Activated CD8-positive, alpha-beta T cell treated with anti-CD3 and anti-CD28 coated beads, Interleukin-2, amount 10 ng/mL, durations not matched to agents 7 days and 5 days (primary cell): ENCODE results near the gene KRT222. TPM values are rescaled to one million over a fixed set of nuclear protein-coding genes. Genes with fewer than 3 reads are reported as not detected.

ENCODE experiments used
- ATAC-seq: fragments of 150-1000 bp; cut with Tn5 transposase; one replicate; pipeline ENCODE4 v1.10.0; 2021; ENCODE audit warnings: moderate library complexity
- CTCF ChIA-PET: fragments of 350-600 bp; sonication (Branson Sonifier 250); formaldehyde crosslinking; loops from one replicate; lab custom pipeline; 2021; ENCODE audit warnings: antibody characterized with exemption; lab: Charles Lee
- POLR2A ChIA-PET: fragments of 350-600 bp; sonication (Branson Sonifier 250); formaldehyde crosslinking; loops from one replicate; lab custom pipeline; 2021; ENCODE audit warnings: antibody characterized with exemption; lab: Charles Lee
- DNase-seq: peaks from one replicate; pipeline ENCODE4 v3.0.0-alpha.2; 2020
- H3K27ac Mint-ChIP-seq: one replicate; pipeline ENCODE4 v1.8.0; 2021; ENCODE audit warnings: mild to moderate bottlenecking, mixed read lengths
- H3K27me3 Mint-ChIP-seq: one replicate; pipeline ENCODE4 v1.8.0; 2021; ENCODE audit warnings: low read depth, mixed read lengths
- H3K36me3 Mint-ChIP-seq: one replicate; pipeline ENCODE4 v1.8.0; 2021; ENCODE audit warnings: low read depth, mixed read lengths
- H3K4me1 Mint-ChIP-seq: one replicate; pipeline ENCODE4 v1.8.0; 2021; ENCODE audit warnings: low read depth, mixed read lengths
- H3K4me3 Mint-ChIP-seq: one replicate; pipeline ENCODE4 v1.8.0; 2021; ENCODE audit warnings: mild to moderate bottlenecking, mixed read lengths
- H3K9me3 Mint-ChIP-seq: one replicate; pipeline ENCODE4 v1.8.0; 2022; ENCODE audit warnings: mixed read lengths; ENCODE audit not compliant: insufficient read depth
- total RNA-seq, 2 experiments: library from RNA; stranded (reverse); gene quantifications; one replicate each; pipeline ENCODE4 v1.2.3, GENCODE V29; 2021

The KRT222 gene
- total RNA-seq, 2 experiments from 2014 or later = not detected

GRCh38 chr17:40625311-40625710, 39.7 kb downstream of the KRT222 start:
- Mint-ChIP-seq H3K4me1 (peaks cover 50% of the 10 kb centered on the region), H3K27me3 (no peaks in the 10 kb centered on the region), H3K36me3 (peaks cover 34% of the 10 kb centered on the region), H3K27ac (no peak overlapping the region), H3K4me3 (no peak overlapping the region), H3K9me3 (no peaks in the 10 kb centered on the region)
- DNase-seq (no peak), ATAC-seq (no peak)
- ChIA-PET CTCF (interaction anchor here (0.8 to 5.3 kb wide), 11 partner anchors 9 to 1038 kb away, joined by 3 to 27 read pairs (median 4); partner anchors contain the start of gene SMARCE1), POLR2A (interaction anchor here (0.8 to 2.4 kb wide), 9 partner anchors 8 to 70 kb away, joined by 3 to 10 read pairs (median 4); partner anchors contain the start of gene SMARCE1)

- CTCF ChIA-PET = interaction anchor here (2.9 to 5.3 kb wide), 4 partner anchors 8 to 62 kb away, joined by 17 to 27 read pairs (median 18); partner anchors contain the start of gene SMARCE1
- POLR2A ChIA-PET = interaction anchor here (0.6 to 2.4 kb wide), 3 partner anchors 10 to 16 kb away, joined by 4 to 10 read pairs (median 5); no protein-coding TSS in a partner anchor
- no peak for DNase-seq
- Mint-ChIP-seq H3K4me1 (peaks cover 64% of the 10 kb centered on the region), H3K4me3 (no peak overlapping the region), H3K9me3 (no peaks in the 10 kb centered on the region), H3K27me3 (no peaks in the 10 kb centered on the region), H3K36me3 (peaks cover 24% of the 10 kb centered on the region), H3K27ac (no peak overlapping the region)
- no peak for ATAC-seq
Measured at GRCh38 chr17:40623419-40624210, 41.4 kb downstream of the KRT222 start.

- H3K9me3 Mint-ChIP-seq = no peaks in the 10 kb centered on the region
- DNase-seq (peak; percentile 69), ATAC-seq (peak; percentile 74)
- ChIA-PET CTCF (interaction anchor here (0.9 to 13.6 kb wide), 7 partner anchors 12 to 105 kb away, joined by 3 to 313 read pairs (median 4); partner anchors contain the start of genes CCR7 and SMARCE1), POLR2A (interaction anchor here (0.8 to 1.1 kb wide), 4 partner anchors 18 to 196 kb away, joined by 3 to 5 read pairs (median 3); no protein-coding TSS in a partner anchor)
- no peaks in the 10 kb centered on the region for H3K27me3 Mint-ChIP-seq
- peak overlapping the region; percentile 57 for H3K27ac Mint-ChIP-seq
- peak overlapping the region; percentile 20 for H3K4me3 Mint-ChIP-seq
- peaks cover 70% of the 10 kb centered on the region for H3K4me1 Mint-ChIP-seq
- H3K36me3 Mint-ChIP-seq = peaks cover 16% of the 10 kb centered on the region
Measured at GRCh38 chr17:40622509-40622928, 42.5 kb downstream of the KRT222 start.

- no peaks in the 10 kb centered on the region for H3K9me3 Mint-ChIP-seq
- H3K36me3 Mint-ChIP-seq = peaks cover 8% of the 10 kb centered on the region
- H3K27me3 Mint-ChIP-seq = no peaks in the 10 kb centered on the region
- H3K4me3 Mint-ChIP-seq = no peak overlapping the region
- H3K4me1 Mint-ChIP-seq = peaks cover 79% of the 10 kb centered on the region
- ChIA-PET POLR2A (interaction anchor here (0.9 to 1.1 kb wide), 2 partner anchors 19 kb away, joined by 3 read pairs; no protein-coding TSS in a partner anchor), CTCF (interaction anchor here (0.7 to 13.6 kb wide), 7 partner anchors 12 to 106 kb away, joined by 3 to 313 read pairs (median 4); partner anchors contain the start of genes CCR7 and SMARCE1)
- no peak overlapping the region for H3K27ac Mint-ChIP-seq
- ATAC-seq = no peak
- DNase-seq = no peak
Measured at GRCh38 chr17:40621578-40621977, 43.4 kb downstream of the KRT222 start.

GRCh38 chr17:40621019-40621418, 44.0 kb downstream of the KRT222 start:
- Mint-ChIP-seq H3K4me1 (peaks cover 85% of the 10 kb centered on the region), H3K27me3 (no peaks in the 10 kb centered on the region), H3K4me3 (peak overlapping the region; percentile 12), H3K36me3 (peaks cover 6% of the 10 kb centered on the region), H3K9me3 (no peaks in the 10 kb centered on the region), H3K27ac (peak overlapping the region; percentile 76)
- CTCF ChIA-PET = interaction anchor here (0.7 to 13.6 kb wide), 11 partner anchors 12 to 182 kb away, joined by 3 to 313 read pairs (median 8); partner anchors contain the start of gene CCR7
- DNase-seq (no peak), ATAC-seq (no peak)
- POLR2A ChIA-PET = interaction anchor here (1.1 to 19.7 kb wide), 3 partner anchors 20 to 64 kb away, joined by 3 to 454 read pairs (median 10); partner anchors contain the start of genes CCR7 and SMARCE1

GRCh38 chr17:40618754-40619625, 46.0 kb downstream of the KRT222 start:
- POLR2A ChIA-PET = interaction anchor here (1.2 to 19.7 kb wide), 4 partner anchors 16 to 62 kb away, joined by 4 to 454 read pairs (median 8); partner anchors contain the start of genes CCR7 and SMARCE1
- H3K27me3 Mint-ChIP-seq = no peaks in the 10 kb centered on the region
- CTCF ChIA-PET = interaction anchor here (0.6 to 13.6 kb wide), 28 partner anchors 10 to 930 kb away, joined by 3 to 313 read pairs (median 4); partner anchors contain the start of gene CCR7
- H3K27ac Mint-ChIP-seq = peak overlapping the region; percentile 43
- ATAC-seq (no peak), DNase-seq (no peak)
- no peaks in the 10 kb centered on the region for H3K9me3 Mint-ChIP-seq
- H3K4me3 Mint-ChIP-seq = peak overlapping the region; percentile 73
- H3K36me3 Mint-ChIP-seq = no peaks in the 10 kb centered on the region
- H3K4me1 Mint-ChIP-seq = peaks cover 88% of the 10 kb centered on the region

- peaks cover 90% of the 10 kb centered on the region for H3K4me1 Mint-ChIP-seq
- CTCF ChIA-PET = interaction anchor here (3.4 to 13.6 kb wide), 2 partner anchors 36 to 59 kb away, joined by 15 to 313 read pairs; partner anchors contain the start of gene CCR7
- no peak for ATAC-seq
- DNase-seq = no peak
- no peak overlapping the region for H3K4me3 Mint-ChIP-seq
- no peaks in the 10 kb centered on the region for H3K36me3 Mint-ChIP-seq
- H3K9me3 Mint-ChIP-seq = no peaks in the 10 kb centered on the region
- H3K27me3 Mint-ChIP-seq = no peaks in the 10 kb centered on the region
- POLR2A ChIA-PET = interaction anchor here (19.7 kb wide), 1 partner anchor 61 kb away, joined by 454 read pairs; the partner anchor contains the start of gene CCR7
- peak overlapping the region; percentile 12 for H3K27ac Mint-ChIP-seq
Measured at GRCh38 chr17:40617678-40618240, 47.2 kb downstream of the KRT222 start.

GRCh38 chr17:40616592-40616991, 48.4 kb downstream of the KRT222 start:
- Mint-ChIP-seq H3K27ac (peak overlapping the region; percentile 47), H3K27me3 (no peaks in the 10 kb centered on the region), H3K4me1 (peaks cover 89% of the 10 kb centered on the region), H3K9me3 (no peaks in the 10 kb centered on the region), H3K36me3 (no peaks in the 10 kb centered on the region), H3K4me3 (no peak overlapping the region)
- no peak for ATAC-seq
- no peak for DNase-seq
- ChIA-PET POLR2A (interaction anchor here (19.7 kb wide), 1 partner anchor 60 kb away, joined by 454 read pairs; the partner anchor contains the start of gene CCR7), CTCF (interaction anchor here (1.1 to 13.6 kb wide), 7 partner anchors 9 to 111 kb away, joined by 3 to 313 read pairs (median 16); partner anchors contain the start of genes CCR7 and SMARCE1)

GRCh38 chr17:40615841-40616476, 49.0 kb downstream of the KRT222 start:
- DNase-seq = no peak
- no peak for ATAC-seq

More at GRCh38 chr17:40615841-40616476, 49.0 kb downstream of the KRT222 start:
- Mint-ChIP-seq H3K36me3 (no peaks in the 10 kb centered on the region), H3K27me3 (no peaks in the 10 kb centered on the region), H3K9me3 (no peaks in the 10 kb centered on the region), H3K27ac (peak overlapping the region; percentile 85), H3K4me3 (no peak overlapping the region), H3K4me1 (peaks cover 89% of the 10 kb centered on the region)
- ChIA-PET POLR2A (interaction anchor here (0.6 to 19.7 kb wide), 8 partner anchors 11 to 82 kb away, joined by 3 to 454 read pairs (median 6); partner anchors contain the start of genes CCR7 and SMARCE1), CTCF (interaction anchor here (0.7 to 13.6 kb wide), 28 partner anchors 9 to 1047 kb away, joined by 3 to 313 read pairs (median 5); partner anchors contain the start of genes CCR7 and SMARCE1)
